ENCODE measurements around the gene MAN1A2.

GRCh38 chr1:117405042-117405441 lies 37.8 kb downstream of the MAN1A2 start:
- no peak for TF ChIP-seq CTCF (IDR thresholded peaks at IDR 0.05; ENCODE audit: low read length)
- TF ChIP-seq EZH2 (optimal IDR thresholded peaks at IDR 0.05; ENCODE audit: low read depth, low read length), result no peak

All from MM.1S (cell line).